ENCODE measurements around the gene TMTC1.
A peak's percentile ranks its signal among the peaks of the same experiment; 100 is the strongest.

TMTC1 gene

GRCh38 chr12:29738365-29738764, 45.4 kb downstream of the TMTC1 start:
- no peak for DNase-seq

DNA sequence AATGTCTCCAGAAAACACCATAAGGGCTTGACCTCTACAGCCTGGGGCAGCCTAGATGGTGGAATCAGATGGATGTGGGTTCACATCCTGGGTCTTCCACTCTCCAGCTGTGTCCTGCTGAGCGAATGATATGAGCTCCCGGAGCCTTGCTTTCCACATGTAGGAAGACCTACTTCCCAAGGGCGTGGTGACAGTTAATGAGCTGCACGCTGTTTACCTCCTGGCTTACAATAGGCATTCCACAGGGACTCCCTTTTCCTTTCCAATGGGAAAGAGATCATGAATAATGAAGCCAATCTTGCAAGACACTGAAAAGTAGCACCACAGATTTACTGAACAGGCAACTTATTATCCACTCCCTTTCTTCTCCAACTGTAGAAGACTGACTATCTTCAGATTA, 46.1 kb downstream of the TMTC1 start:
- no peak for DNase-seq

- DNase-seq: no peak
Measured at GRCh38 chr12:29735604-29736003, 48.1 kb downstream of the TMTC1 start.

GRCh38 chr12:29734734-29735133, 49.0 kb downstream of the TMTC1 start:
- DNase-seq: no peak

- no peak for DNase-seq
Measured at GRCh38 chr12:29734305-29734704, 49.4 kb downstream of the TMTC1 start.

GRCh38 chr12:29733501-29733900, 50.2 kb downstream of the TMTC1 start:
- DNase-seq: no peak

GRCh38 chr12:29733060-29733459, 50.7 kb downstream of the TMTC1 start:
- no peak for DNase-seq

GRCh38 chr12:29732593-29732992, 51.1 kb downstream of the TMTC1 start:
- no peak for DNase-seq

- DNase-seq: no peak
Measured at GRCh38 chr12:29732191-29732590, 51.6 kb downstream of the TMTC1 start.

- no peak for DNase-seq
Measured at GRCh38 chr12:29731591-29731990, 52.2 kb downstream of the TMTC1 start.

DNA sequence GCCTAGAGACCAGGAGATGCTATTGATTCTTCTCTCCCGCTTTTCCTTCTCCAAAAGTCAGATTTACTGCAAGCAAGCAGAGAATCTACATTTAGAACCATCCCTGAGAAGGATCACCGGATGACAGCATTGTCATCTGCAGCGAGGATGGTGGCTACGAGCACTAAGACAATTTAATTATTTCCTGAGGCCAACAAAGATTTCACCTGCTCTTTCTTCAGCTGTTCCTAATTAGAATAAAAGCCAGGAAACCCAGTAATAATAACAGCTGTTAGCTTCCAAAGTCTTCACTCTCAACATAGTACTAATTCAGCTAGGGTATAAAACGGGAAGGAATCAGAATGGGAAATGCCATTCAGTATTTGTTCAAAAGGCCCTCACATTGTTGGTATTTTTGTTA, 53.3 kb downstream of the TMTC1 start:
- DNase-seq: no peak

GRCh38 chr12:29728030-29728429, 55.7 kb downstream of the TMTC1 start:
- DNase-seq: no peak

DNA sequence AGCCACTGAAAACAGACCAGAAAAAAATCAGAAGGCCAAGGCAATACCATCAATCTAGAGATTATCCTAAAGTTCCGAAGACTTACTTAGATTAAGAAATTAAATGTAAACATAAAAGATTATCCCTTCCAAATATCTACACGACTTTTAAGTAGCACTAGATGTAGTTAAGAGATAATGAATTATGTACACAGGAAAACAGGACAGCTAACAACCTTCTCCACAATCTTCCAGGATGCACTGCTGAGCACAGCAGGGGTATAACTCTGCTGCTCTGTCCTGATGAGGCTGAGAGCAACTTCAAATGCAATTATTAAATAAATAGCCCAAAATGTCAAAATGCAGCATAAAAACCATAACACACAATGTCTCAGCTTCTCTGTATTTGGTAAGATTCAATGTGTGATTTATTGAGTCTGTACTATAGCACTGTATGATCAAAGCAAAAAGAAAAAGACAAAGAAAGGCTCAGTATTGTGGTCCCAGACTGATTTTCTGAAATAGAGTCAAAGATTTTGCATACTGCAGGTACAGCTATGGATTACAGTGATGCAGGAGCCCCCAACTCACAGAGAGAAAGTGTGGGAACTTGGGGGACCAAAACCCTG, 56.9 kb downstream of the TMTC1 start:
- no peak for DNase-seq

DNA sequence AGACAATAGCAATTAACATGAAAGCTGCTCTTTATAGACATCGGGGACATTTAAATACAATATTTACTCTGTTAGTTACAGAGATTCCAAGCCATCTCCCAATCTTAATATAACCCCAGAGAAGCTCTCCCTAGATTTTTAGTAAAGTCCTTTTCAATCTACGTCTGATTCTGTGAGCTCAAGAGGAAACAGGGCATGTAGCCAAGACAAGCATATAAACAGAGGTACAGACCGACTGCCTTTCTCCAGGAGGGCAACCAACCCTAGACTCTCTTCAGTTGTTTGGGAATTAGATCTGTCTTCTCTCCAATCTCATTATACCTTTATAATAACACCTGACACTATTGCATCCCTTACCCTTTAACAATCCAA, 57.4 kb downstream of the TMTC1 start:
- peak; percentile 39 for DNase-seq

DNA sequence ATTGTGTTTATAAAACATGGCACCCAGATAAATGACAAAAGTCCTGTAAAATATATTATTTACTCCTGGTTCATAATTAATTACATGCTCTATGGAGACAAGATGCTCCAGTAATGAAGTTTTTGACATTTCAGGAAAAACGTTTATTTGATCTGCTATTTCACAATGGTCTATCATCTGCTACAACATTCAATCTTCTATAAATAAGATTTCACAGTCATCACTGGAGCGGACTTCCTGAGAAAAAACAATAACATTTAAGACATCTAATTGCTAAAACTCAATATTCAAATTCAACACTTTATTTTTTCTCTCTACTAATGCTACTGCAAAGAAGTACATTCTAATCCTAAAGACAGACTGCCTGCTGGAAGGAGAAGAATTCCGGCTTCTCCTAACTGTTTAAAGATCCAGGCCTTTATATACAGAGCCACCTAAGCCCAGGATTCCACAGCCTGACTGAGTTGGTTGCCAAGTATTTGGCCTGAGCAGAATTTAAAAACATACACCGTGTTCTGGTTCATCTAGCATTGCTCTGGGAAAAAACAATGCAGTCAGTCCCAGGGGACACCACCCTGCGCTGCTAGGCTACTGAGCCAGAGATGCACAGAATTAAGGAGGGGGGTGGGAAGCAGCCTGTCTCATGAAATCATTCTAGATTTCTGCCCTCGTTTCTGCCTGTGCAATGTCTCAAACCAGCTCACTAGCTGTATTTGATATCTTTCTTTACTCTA, 58.0 kb downstream of the TMTC1 start:
- peak; percentile 42 for DNase-seq

DNA sequence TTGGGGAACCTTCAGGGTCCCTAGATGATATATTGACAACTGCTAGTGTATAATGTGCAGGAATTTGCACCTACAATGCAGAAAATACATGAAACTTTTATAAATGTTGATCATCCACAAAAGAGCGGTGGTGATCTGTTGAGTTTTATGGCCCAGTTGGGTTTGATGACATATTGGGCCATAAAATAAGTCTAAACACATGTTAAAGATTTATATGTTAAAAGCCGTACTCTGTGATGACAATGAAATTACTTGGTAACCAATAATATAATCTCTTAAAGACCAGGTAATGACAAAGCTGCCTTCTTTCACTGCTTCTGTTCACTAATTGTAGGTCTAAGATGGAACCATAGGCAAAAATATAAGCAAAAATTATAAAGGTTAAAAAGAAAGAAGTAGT, 61.6 kb downstream of the TMTC1 start:
- DNase-seq: no peak

GRCh38 chr12:29719381-29719780, 64.4 kb downstream of the TMTC1 start:
- DNase-seq: no peak

- DNase-seq: no peak
Measured at GRCh38 chr12:29717540-29718100, 66.1 kb downstream of the TMTC1 start.

DNA sequence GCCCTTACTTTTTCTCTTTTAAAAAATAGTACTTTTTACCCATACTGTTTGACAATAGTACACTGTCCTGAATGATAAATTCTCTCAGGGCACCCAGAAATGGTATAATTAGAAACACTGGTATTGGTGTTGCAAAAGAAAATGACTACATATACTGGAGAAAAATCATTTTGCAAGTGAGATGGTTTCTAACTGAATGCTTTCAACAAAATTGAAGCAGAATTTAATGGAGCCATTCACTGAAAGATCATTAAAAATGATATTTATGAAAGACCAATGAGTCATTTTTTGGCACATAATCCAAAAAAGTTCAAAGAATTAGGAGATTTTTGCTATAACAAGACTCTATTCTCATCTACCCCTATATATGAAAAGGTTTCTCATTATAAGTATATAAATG, 68.8 kb downstream of the TMTC1 start:
- no peak for DNase-seq

DNA sequence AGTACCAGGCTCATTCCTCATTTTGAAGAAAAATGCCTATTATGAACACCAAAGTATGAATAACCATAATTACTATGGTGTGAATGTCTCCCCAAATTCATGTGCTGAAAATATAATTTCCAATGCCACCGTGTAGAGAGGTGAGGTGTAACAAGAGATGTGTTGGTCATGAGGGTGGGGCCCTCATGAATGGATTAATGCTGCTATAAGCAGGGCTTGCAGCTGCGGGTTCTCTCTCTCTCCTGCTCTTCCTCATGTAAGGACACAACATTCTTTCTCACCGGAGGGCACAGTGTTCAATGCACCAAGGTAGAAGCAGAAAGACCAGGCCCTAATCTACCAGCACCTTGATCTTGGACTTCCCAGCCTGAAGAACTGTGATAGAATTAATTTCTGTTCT, 70.0 kb downstream of the TMTC1 start:
- DNase-seq: peak; percentile 19

DNA sequence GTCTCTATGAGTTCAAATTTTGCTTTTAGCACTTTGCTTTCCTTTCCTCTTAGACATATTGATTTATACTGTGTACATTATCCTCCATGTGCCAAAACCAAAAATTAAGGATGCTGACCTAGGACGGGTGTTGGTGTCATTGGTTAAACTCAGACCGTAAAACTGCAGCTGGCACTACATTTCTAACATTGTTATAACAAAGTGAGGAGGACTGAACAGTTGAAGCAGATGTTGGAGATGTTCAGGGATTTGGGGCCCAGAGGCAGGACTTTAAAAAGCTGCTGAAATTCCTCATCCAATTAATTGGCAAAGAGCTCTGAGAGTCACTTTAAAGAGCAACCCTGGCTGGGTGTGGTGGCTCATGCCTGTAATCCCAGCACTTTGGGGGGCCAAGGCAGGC, 72.4 kb downstream of the TMTC1 start:
- no peak for DNase-seq

DNA sequence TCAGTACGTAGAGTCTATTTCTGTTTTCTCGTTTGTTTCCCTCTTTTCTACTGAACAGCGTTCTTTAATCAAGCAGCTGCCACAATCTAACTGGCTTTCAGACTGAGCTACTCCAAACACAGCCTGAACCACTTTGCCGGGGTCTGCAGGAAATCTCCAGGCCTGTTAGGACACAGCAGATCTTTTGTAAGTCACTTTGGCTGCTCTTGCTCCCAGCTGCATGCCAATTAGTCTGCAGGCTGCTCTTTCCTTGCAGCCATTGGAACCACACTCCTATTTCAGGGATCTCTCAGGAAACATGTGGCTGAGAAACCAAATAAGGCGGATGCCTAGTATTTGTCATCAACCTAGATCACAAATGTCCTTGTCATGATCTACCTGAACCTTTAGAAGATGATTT, 73.6 kb downstream of the TMTC1 start:
- DNase-seq: peak; percentile 67

- DNase-seq: no peak
Measured at GRCh38 chr12:29709496-29710040, 74.2 kb downstream of the TMTC1 start.

DNA sequence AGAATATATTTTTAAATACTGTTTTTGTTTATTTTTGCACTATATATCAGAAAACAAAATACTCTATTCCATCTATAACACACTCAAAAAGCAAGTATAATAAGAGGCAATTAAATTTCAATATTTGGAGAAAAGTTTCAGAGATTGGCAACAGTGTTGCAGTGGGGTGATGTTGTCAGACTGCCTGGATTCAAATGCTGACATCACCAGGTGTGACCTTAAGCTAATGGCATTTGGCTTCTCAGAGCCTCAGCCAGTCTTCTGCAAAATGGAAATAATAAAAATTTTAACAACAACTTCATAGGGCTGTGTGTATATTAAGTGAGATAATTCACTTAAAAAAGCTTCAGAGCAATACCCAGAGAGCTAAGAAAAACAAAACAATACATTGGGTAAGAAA, 74.7 kb downstream of the TMTC1 start:
- DNase-seq: no peak
